Measurements from ENCODE around the gene HYAL1. TPM values are rescaled to one million over a fixed set of nuclear protein-coding genes. Genes with fewer than 3 reads are reported as not detected.
A peak's percentile ranks its signal among the peaks of the same experiment; 100 is the strongest.

The HYAL1 gene
- polyA plus RNA-seq, 2 of the 4 experiments (the other 2 are of a cell fraction) = 0.62 to 1.1 TPM

GRCh38 chr3:50290161-50290641 lies 13.2 kb downstream of the HYAL1 start:
- CTCF ChIA-PET = interaction anchor here (0.7 to 1.5 kb wide), 3 partner anchors 13 to 60 kb away, joined by 3 to 4 read pairs (median 3); partner anchors contain the start of genes CYB561D2 and NPRL2
- POLR2A ChIA-PET = no interaction called here

GRCh38 chr3:50289130-50289529 lies 14.2 kb downstream of the HYAL1 start:
- no peak for TF ChIP-seq RARB (CRISPR knock-in tag; IDR thresholded peaks at IDR 0.05)
- no peak for TF ChIP-seq HOXA7 (CRISPR knock-in tag; IDR thresholded peaks at IDR 0.05)
- TF ChIP-seq CHD4 (IDR thresholded peaks at IDR 0.05; ENCODE audit: borderline replicate concordance) = no peak
- no peak for TF ChIP-seq SMC3 (IDR thresholded peaks at IDR 0.05)
- TF ChIP-seq EP300 (IDR thresholded peaks at IDR 0.05) = no peak
- FAIRE-seq (no peak), ATAC-seq (no peak), DNase-seq (ENCODE audit: low read depth in 1 of 2, low spot score in 1 of 2) (no peak)
- no peaks in the 10 kb centered on the region for H3K9me3 ChIP-seq
- H3K27ac ChIP-seq = no peak overlapping the region
- WGBS (ENCODE audit: missing lambda C conversion rate) = 95% methylated on average over 6 of the region's 6 CpGs
- H3K4me3 ChIP-seq = no peak overlapping the region
- H3K4me1 ChIP-seq = peaks cover 13% of the 10 kb centered on the region; the same call in 2 of the 3 replicates
- POLR2A ChIA-PET = no interaction called here
- H3K4me2 ChIP-seq = no peak overlapping the region
- CTCF ChIA-PET = interaction anchor here (0.6 to 1.5 kb wide), 2 partner anchors 15 to 58 kb away, joined by 3 to 4 read pairs; no protein-coding TSS in a partner anchor

More at GRCh38 chr3:50290161-50290641, 13.2 kb downstream of the HYAL1 start:
- FAIRE-seq = no peak
- peak overlapping the region in 1 of 2 experiments; percentile 95; a peak in 2 of 6 replicates for H3K27ac ChIP-seq
- no peaks in the 10 kb centered on the region for H3K9me3 ChIP-seq
- no peak for DNase-seq (ENCODE audit: low read depth in 1 of 2, low spot score in 1 of 2)
- peaks cover 13% of the 10 kb centered on the region; the same call in 2 of the 3 replicates for H3K4me1 ChIP-seq
- WGBS (ENCODE audit: missing lambda C conversion rate) = 96% methylated on average over 8 of the region's 16 CpGs
- TF ChIP-seq EHMT2 (IDR thresholded peaks at IDR 0.05; ENCODE audit: low read depth) (no peak), NR3C1 (IDR thresholded peaks at IDR 0.05) (no peak), MYC (IDR thresholded peaks at IDR 0.05; ENCODE audit: borderline replicate concordance, low read length) (no peak), MAFK (IDR thresholded peaks at IDR 0.05; ENCODE audit: partially characterized antibody) (no peak), FOSB (CRISPR knock-in tag; IDR thresholded peaks at IDR 0.05) (no peak), TP53 (CRISPR knock-in tag; IDR thresholded peaks at IDR 0.05) (no peak), MAX (IDR thresholded peaks at IDR 0.05) (no peak), CTCF (IDR thresholded peaks at IDR 0.05) (no peak), ESRRA (IDR thresholded peaks at IDR 0.05; ENCODE audit: borderline replicate concordance, low read length) (no peak), CEBPB (IDR thresholded peaks at IDR 0.05) (no peak), EP300 (IDR thresholded peaks at IDR 0.05) (no peak), NFE2L2 (conservative IDR thresholded peaks at IDR 0.05; ENCODE audit: low read length) (no peak), REST (IDR thresholded peaks at IDR 0.05) (no peak), NPAS2 (CRISPR knock-in tag; IDR thresholded peaks at IDR 0.05; ENCODE audit: borderline replicate concordance) (no peak)
- peak overlapping the region; percentile 81; the same call in 2 of the 3 replicates for H3K4me2 ChIP-seq
- no peak overlapping the region for H3K4me3 ChIP-seq
- no peak for ATAC-seq
